ENCODE measurements around the gene KDM1A. TPM values are rescaled to one million over a fixed set of nuclear protein-coding genes. Genes with fewer than 3 reads are reported as not detected.
"Not testable (repeated sequence)": the region's sequence is repeated elsewhere in the genome, so short reads cannot be mapped to it uniquely, and the experiment has no call there.

KDM1A gene
- total and polyA plus RNA-seq, 2 donors (not counting 3 experiments of a cell fraction or from before 2014, with no cell fraction given), result 105 to 111 TPM

DNA sequence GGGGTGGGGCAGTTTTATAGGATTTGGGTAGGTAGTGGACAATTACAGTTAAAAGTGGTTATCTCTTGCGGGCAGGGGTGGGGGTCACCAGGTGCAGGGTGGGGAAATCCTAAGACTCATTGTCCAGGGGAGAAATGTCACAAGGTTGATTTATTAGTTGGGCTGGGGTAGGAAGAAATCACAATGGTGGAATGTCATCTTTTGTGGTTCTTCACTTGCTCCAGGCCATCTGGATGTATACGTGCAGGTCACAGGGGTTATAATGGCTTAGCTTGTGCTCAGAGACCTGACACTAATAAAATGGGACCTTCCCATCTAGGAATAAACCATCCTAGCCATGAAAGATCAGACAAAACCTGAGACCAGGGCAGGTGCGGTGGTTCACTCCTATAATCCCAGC lies 15.2 kb upstream of the KDM1A start:
- H3K9ac ChIP-seq (replicated peaks; ENCODE audit: extremely low read depth, insufficient read depth, low read length), result no peak overlapping the region
- CTCF ChIA-PET, result interaction anchor here (0.8 kb wide), 1 partner anchor 33 kb away, joined by 4 read pairs; no protein-coding TSS in a partner anchor
- dilution Hi-C loops (cut with MboI; ENCODE audit: extremely low pct_ligation_motif_present, low sequenced_read_pairs), result no loop called here
- H3K27ac ChIP-seq (ENCODE audit: insufficient read depth, low read depth, low read length), result no peak overlapping the region
- H4K20me1 ChIP-seq (replicated peaks; ENCODE audit: control insufficient read depth, extremely low read depth, insufficient read depth, low read length), result no peaks in the 10 kb centered on the region
- no peaks in the 10 kb centered on the region for H3K9me1 ChIP-seq (replicated peaks; ENCODE audit: control insufficient read depth, extremely low read depth, insufficient read depth, low read length)
- H3K36me3 ChIP-seq (ENCODE audit: control insufficient read depth in 2 of 2, extremely low read depth in 1 of 2, insufficient read depth in 2 of 2, low read length in 2 of 2), result no peaks in the 10 kb centered on the region
- DNase-seq (ENCODE audit: low read depth, low spot score) (no peak), FAIRE-seq (no peak)
- BruUV-seq (replicated peaks), result no TSS peak
- peaks cover 3 to 13% of the 10 kb centered on the region in 2 experiments for H3K27me3 ChIP-seq (ENCODE audit: control insufficient read depth in 2 of 2, insufficient read depth in 2 of 2, low read length in 2 of 2)
- POLR2A ChIA-PET, result no interaction called here
- no peak overlapping the region for H3K4me3 ChIP-seq (replicated peaks in 1 of 3; ENCODE audit: insufficient read depth in 1 of 3, low read depth in 1 of 3, low read length in 3 of 3)
- no peaks in the 10 kb centered on the region for H3K9me3 ChIP-seq (replicated peaks; ENCODE audit: control insufficient read depth, insufficient read depth, low read length)
- TF ChIP-seq MYC (IDR thresholded peaks at IDR 0.05; ENCODE audit: low read depth, low read length), result no peak
- no peak for TF ChIP-seq EZH2 (IDR thresholded peaks at IDR 0.05; ENCODE audit: borderline replicate concordance, low read depth, low read length, severe bottlenecking)
- no peak for TF ChIP-seq FOS (IDR thresholded peaks at IDR 0.05; ENCODE audit: borderline replicate concordance, insufficient read depth, low read length)
- no peak for TF ChIP-seq POLR2A (IDR thresholded peaks at IDR 0.05; ENCODE audit: low read depth, low read length)
- no peaks in the 10 kb centered on the region for H3K79me2 ChIP-seq (ENCODE audit: control insufficient read depth, insufficient read depth, low read length)
- no peak overlapping the region for H3K4me2 ChIP-seq (ENCODE audit: insufficient read depth, low read length)
- intact Hi-C loops (cut with micrococcal nuclease), result no loop called here
- H2AFZ ChIP-seq (ENCODE audit: low read depth, low read length), result no peak overlapping the region
- H3K4me1 ChIP-seq (ENCODE audit: control insufficient read depth, extremely low read depth, insufficient read depth, low read length), result no peaks in the 10 kb centered on the region

DNA sequence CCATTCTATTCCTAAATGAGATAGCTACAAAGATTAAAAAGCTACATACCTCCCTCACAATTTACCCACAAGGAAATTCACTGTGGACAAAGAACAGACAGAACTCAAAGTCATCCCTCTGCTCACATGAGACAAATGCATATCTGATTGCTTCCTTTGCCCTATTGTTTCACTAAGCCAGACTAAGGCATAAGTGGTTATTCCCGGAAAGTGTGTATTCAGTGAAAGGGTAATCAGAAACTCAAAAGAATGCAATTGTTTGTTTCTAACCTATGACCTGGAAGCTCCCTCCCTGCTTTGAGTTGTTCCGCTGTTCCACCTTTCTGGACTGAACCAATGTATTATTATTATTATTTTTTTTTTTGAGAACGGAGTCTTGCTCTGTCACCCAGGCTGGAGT lies 14.5 kb upstream of the KDM1A start:
- intact Hi-C loops (cut with micrococcal nuclease); H3K36me3 ChIP-seq (ENCODE audit: control insufficient read depth in 2 of 2, extremely low read depth in 1 of 2, insufficient read depth in 2 of 2, low read length in 2 of 2); H3K4me2 ChIP-seq (ENCODE audit: insufficient read depth, low read length); H3K27ac ChIP-seq (ENCODE audit: insufficient read depth, low read depth, low read length); BruUV-seq (replicated peaks); H3K4me1 ChIP-seq (ENCODE audit: control insufficient read depth, extremely low read depth, insufficient read depth, low read length); H3K9me3 ChIP-seq (replicated peaks; ENCODE audit: control insufficient read depth, insufficient read depth, low read length); H3K9me1 ChIP-seq (replicated peaks; ENCODE audit: control insufficient read depth, extremely low read depth, insufficient read depth, low read length); FAIRE-seq; H3K79me2 ChIP-seq (ENCODE audit: control insufficient read depth, insufficient read depth, low read length); H2AFZ ChIP-seq (ENCODE audit: low read depth, low read length); DNase-seq (ENCODE audit: low read depth, low spot score); dilution Hi-C loops (cut with MboI; ENCODE audit: extremely low pct_ligation_motif_present, low sequenced_read_pairs); H3K4me3 ChIP-seq (replicated peaks in 1 of 3; ENCODE audit: insufficient read depth in 1 of 3, low read depth in 1 of 3, low read length in 3 of 3); H3K9ac ChIP-seq (replicated peaks; ENCODE audit: extremely low read depth, insufficient read depth, low read length); POLR2A ChIA-PET; H4K20me1 ChIP-seq (replicated peaks; ENCODE audit: control insufficient read depth, extremely low read depth, insufficient read depth, low read length): not testable (repeated sequence)
- H3K27me3 ChIP-seq (ENCODE audit: control insufficient read depth in 2 of 2, insufficient read depth in 2 of 2, low read length in 2 of 2), result peaks cover 3 to 13% of the 10 kb centered on the region in 2 experiments
- CTCF ChIA-PET, result interaction anchor here (0.8 kb wide), 1 partner anchor 34 kb away, joined by 4 read pairs; no protein-coding TSS in a partner anchor
